T-helper 17 cell (primary cell): ENCODE results near the gene RPUSD1. TPM values are rescaled to one million over a fixed set of nuclear protein-coding genes. Genes with fewer than 3 reads are reported as not detected.
"Not testable (repeated sequence)": the region's sequence is repeated elsewhere in the genome, so short reads cannot be mapped to it uniquely, and the experiment has no call there.

Experiments
- ATAC-seq: fragments of 150-1000 bp; cut with Tn5 transposase; 2 replicates; pipeline ENCODE4 v1.10.0; 2021; ENCODE audit warnings: mild to moderate bottlenecking, moderate library complexity
- DNase-seq, 3 donors: peaks; one replicate each; pipeline versions ENCODE4 v3.0.0 to v3.0.0-alpha.2; 2020 to 2021
- H3K9me3 ChIP-seq: one replicate; pipeline ENCODE4 v1.7.0; 2013; ENCODE audit warnings: low read length, mild to moderate bottlenecking; ENCODE audit not compliant: control insufficient read depth, poor library complexity, severe bottlenecking
- H3K27ac Mint-ChIP-seq: one replicate; pipeline ENCODE4 v1.8.0; 2022; ENCODE audit warnings: mild to moderate bottlenecking, moderate library complexity, mixed read lengths
- H3K27me3 Mint-ChIP-seq: one replicate; pipeline ENCODE4 v1.8.0; 2022; ENCODE audit warnings: mixed read lengths
- H3K36me3 Mint-ChIP-seq: one replicate; pipeline ENCODE4 v1.8.0; 2022; ENCODE audit warnings: low read depth, mixed read lengths
- H3K4me1 Mint-ChIP-seq: one replicate; pipeline ENCODE4 v1.8.0; 2022; ENCODE audit warnings: mild to moderate bottlenecking, mixed read lengths
- H3K4me3 Mint-ChIP-seq: one replicate; pipeline ENCODE4 v1.8.0; 2022; ENCODE audit warnings: mild to moderate bottlenecking, moderate library complexity, mixed read lengths
- total RNA-seq, 4 donors: library from RNA in 2 of 4; stranded (reverse) in 2 of 4; gene quantifications; one replicate each; pipeline ENCODE4 v1.2.3 and lab custom pipeline; 2022 to 2026

Gene RPUSD1
- total RNA-seq, 2 donors from 2014 or later = 14.9 to 17.1 TPM

DNA sequence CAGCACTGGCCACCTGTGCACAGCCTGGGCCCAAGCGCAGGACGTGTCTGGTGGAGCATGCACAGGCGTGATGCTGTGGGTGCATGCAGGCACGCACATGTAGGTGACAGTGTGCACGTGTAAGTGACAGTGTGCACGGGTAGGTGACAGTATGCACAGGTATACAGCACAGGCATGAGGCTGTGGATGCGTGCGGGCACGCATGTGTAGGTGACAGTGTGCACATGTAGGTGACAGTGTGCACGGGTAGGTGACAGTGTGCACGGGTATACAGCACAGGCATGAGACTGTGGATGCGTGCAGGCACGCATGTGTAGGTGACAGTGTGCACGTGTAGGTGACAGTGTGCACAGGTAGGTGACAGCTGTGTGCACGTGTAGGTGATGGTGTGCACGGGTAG lies 7.9 kb downstream of the RPUSD1 start:
- Mint-ChIP-seq H3K36me3 (no peaks in the 10 kb centered on the region), H3K4me3 (no peak overlapping the region), H3K27ac (no peak overlapping the region), H3K27me3 (no peaks in the 10 kb centered on the region), H3K4me1 (peaks cover 7% of the 10 kb centered on the region)
- DNase-seq = no peak
- H3K9me3 ChIP-seq = no peaks in the 10 kb centered on the region
- no peak for ATAC-seq

DNA sequence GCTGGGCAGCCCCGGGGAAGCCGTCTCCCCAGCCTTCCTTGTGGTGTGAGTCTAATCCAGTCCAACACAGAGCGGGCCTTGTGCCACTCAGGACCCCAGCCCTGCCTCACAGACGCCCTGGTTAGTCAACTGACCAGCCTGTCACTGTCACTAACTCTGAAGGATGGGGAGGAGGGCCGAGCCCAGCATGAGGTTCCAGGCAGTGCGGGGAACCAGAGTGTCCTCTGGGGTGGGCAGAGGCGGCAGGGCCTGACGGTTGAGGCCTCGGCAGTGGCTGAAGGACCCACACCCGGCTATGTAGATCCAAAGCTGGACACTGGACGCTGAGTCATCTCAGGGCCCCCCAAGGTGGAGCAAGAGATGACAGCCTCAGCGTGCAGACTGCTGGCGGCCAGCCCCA lies 8.6 kb downstream of the RPUSD1 start:
- Mint-ChIP-seq H3K4me3 (no peak overlapping the region), H3K27me3 (no peaks in the 10 kb centered on the region), H3K4me1 (peaks cover 4% of the 10 kb centered on the region), H3K27ac (no peak overlapping the region), H3K36me3 (no peaks in the 10 kb centered on the region)
- no peak for ATAC-seq
- H3K9me3 ChIP-seq = no peaks in the 10 kb centered on the region
- no peak for DNase-seq

DNA sequence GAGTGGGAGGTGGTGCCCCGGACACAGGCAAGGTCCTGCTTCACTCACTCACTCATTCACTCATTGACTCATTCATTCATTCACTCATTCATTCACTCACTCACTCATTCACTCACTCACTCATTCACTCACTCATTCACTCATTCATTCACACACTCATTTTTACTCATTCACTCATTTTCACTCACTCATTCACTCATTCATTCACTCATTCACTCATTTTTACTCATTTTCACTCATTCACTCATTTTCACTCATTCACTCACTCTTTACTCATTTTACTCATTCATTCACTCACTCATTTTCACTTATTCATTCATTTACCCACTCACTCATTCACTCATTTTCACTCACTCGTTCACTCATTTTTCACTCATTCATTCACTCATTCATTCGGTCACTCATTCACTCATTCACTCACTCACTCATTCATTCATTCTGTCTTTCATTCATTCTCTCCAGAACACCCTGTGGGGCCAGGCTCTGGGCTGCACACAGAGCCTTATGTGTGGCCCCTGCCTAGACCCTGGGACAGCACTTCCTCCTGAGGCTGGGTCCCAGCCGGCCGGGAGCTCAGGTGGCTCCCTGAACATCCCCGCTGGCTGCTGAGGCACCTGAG lies 9.2 kb downstream of the RPUSD1 start:
- H3K27ac Mint-ChIP-seq = no peak overlapping the region
- ATAC-seq (no peak), DNase-seq (no peak)
- peaks cover 4% of the 10 kb centered on the region for H3K4me1 Mint-ChIP-seq
- H3K27me3 Mint-ChIP-seq = no peaks in the 10 kb centered on the region
- H3K36me3 Mint-ChIP-seq = no peaks in the 10 kb centered on the region
- H3K9me3 ChIP-seq = no peaks in the 10 kb centered on the region
- no peak overlapping the region for H3K4me3 Mint-ChIP-seq

DNA sequence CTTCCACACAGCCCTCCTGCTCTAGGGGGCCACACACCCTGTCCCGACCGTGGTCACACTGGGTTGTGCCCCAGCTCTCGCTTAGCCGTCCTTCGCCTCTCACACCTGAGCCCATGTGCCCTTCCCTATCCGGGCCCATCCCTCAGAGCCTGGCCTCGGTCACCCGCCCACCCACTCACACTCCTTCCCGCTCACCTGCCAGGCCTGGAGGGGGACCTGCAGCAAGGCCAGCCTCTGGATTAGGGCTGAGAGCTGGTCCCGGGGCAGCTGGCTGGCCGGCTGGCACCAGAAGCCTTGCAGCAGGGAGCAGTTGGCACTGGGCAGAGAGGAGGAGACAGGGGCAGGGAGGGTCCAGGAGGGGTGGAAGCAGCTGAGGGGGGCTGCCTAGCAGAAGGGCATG lies 9.7 kb downstream of the RPUSD1 start:
- DNase-seq = no peak

DNA sequence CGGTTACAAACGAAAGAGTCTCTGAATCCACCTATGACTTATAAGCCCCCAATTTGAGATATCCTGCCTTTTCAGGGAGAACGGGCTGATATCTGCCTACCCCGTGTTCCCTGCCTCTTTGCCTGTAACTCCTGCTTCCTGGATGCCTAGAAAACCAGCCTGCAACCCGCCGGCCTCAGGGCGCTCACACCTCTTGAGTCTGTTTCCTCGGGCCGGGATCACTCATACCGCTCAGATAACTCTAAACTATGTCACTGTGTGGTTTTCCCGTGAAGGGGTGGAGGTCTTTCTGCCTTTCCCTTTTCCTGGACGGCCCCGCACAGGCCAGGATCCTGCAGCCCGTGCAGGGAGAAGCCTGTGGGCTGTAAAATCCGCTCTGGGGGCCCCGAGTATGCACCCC lies 10.4 kb downstream of the RPUSD1 start:
- H3K27me3 Mint-ChIP-seq = no peaks in the 10 kb centered on the region

More for the DNA sequence above, 9.7 kb downstream of the RPUSD1 start:
- H3K36me3 Mint-ChIP-seq = no peaks in the 10 kb centered on the region
- no peak for ATAC-seq
- no peaks in the 10 kb centered on the region for H3K27me3 Mint-ChIP-seq
- no peak overlapping the region for H3K27ac Mint-ChIP-seq
- H3K9me3 ChIP-seq = no peaks in the 10 kb centered on the region
- H3K4me3 Mint-ChIP-seq = no peak overlapping the region
- H3K4me1 Mint-ChIP-seq = peaks cover 4% of the 10 kb centered on the region

DNA sequence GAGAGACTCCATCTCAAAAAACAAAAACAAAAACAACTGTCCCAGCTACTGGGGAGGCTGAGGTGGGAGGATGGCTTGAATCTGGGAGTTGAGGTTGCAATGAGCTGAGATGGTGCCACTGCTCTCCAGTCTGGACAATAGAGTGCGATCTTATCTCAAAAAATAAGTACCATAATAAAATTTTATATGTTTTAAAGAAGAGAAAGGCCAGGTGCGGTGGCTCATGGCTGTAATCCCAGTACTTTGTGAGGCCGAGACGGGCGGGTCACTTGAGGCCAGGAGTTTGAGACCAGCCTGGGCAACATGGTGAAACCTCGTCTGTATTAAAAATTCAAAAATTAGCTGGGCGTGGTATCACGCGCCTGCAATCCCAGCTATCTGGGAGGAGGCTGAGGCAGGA lies 11.4 kb downstream of the RPUSD1 start:
- ATAC-seq (no peak), DNase-seq (no peak)
- H3K9me3 ChIP-seq = no peaks in the 10 kb centered on the region
- peaks cover 4% of the 10 kb centered on the region for H3K4me1 Mint-ChIP-seq
- no peaks in the 10 kb centered on the region for H3K36me3 Mint-ChIP-seq
- H3K27me3 Mint-ChIP-seq = no peaks in the 10 kb centered on the region
- H3K4me3 Mint-ChIP-seq = no peak overlapping the region
- no peak overlapping the region for H3K27ac Mint-ChIP-seq

More for the DNA sequence above, 10.4 kb downstream of the RPUSD1 start:
- no peak overlapping the region for H3K27ac Mint-ChIP-seq
- H3K36me3 Mint-ChIP-seq = no peaks in the 10 kb centered on the region
- H3K4me3 Mint-ChIP-seq = no peak overlapping the region
- no peak for DNase-seq
- no peak for ATAC-seq
- no peaks in the 10 kb centered on the region for H3K9me3 ChIP-seq
- H3K4me1 Mint-ChIP-seq = peaks cover 4% of the 10 kb centered on the region

DNA sequence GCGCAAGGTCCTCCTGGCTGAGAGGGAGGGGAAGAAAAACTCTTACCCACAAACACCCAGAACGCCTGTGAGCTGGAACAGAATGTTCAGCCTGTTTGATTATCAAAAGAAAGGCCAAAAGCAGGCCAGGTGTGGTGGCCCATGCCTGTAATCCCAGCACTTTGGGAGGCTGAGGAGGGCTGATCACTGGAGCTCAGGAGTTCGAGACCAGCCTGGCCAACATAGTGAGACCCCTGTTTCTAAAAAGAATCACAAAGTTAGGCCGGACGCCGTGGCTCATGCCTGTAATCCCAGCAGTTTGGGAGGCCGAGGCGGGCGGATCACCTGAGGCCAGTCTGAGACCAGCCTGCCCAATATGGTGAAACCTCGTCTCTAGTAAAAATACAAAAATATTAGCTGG lies 11.9 kb downstream of the RPUSD1 start:
- not testable (repeated sequence) for H3K27ac Mint-ChIP-seq, H3K36me3 Mint-ChIP-seq, H3K27me3 Mint-ChIP-seq, H3K9me3 ChIP-seq, ATAC-seq, DNase-seq, H3K4me3 Mint-ChIP-seq, H3K4me1 Mint-ChIP-seq

DNA sequence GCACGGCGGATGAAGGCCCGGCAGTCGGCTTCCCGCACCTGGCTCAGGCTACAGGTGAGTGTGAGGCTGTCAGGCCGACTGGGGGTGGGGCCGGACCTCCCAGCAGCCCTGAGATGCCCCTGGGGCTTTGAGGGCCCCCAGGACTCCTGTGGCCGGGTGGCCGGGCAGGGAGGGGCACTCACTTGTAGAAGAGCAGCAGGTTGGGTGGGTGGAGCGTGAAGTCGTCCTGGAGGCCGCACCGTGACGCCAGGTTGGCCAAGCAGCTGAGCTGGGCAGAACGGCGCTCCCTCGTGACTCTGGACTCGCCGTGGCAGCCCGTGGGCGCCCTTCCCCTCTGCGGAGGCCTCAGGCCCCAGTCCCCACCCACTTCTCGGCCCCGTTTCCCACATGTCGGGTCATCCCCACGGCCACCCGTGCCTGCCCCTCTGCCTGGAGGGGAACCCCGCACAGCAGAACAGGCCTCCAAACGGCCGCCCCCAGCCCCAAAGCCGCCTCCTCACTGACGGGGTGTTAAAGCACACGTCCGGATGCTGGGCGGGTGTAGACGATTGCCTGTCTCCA lies 12.9 kb downstream of the RPUSD1 start:
- no peaks in the 10 kb centered on the region for H3K9me3 ChIP-seq
- Mint-ChIP-seq H3K36me3 (no peaks in the 10 kb centered on the region), H3K4me3 (no peak overlapping the region), H3K27ac (no peak overlapping the region), H3K4me1 (peaks cover 2% of the 10 kb centered on the region), H3K27me3 (peaks cover 7% of the 10 kb centered on the region)
- no peak for ATAC-seq
- no peak for DNase-seq

DNA sequence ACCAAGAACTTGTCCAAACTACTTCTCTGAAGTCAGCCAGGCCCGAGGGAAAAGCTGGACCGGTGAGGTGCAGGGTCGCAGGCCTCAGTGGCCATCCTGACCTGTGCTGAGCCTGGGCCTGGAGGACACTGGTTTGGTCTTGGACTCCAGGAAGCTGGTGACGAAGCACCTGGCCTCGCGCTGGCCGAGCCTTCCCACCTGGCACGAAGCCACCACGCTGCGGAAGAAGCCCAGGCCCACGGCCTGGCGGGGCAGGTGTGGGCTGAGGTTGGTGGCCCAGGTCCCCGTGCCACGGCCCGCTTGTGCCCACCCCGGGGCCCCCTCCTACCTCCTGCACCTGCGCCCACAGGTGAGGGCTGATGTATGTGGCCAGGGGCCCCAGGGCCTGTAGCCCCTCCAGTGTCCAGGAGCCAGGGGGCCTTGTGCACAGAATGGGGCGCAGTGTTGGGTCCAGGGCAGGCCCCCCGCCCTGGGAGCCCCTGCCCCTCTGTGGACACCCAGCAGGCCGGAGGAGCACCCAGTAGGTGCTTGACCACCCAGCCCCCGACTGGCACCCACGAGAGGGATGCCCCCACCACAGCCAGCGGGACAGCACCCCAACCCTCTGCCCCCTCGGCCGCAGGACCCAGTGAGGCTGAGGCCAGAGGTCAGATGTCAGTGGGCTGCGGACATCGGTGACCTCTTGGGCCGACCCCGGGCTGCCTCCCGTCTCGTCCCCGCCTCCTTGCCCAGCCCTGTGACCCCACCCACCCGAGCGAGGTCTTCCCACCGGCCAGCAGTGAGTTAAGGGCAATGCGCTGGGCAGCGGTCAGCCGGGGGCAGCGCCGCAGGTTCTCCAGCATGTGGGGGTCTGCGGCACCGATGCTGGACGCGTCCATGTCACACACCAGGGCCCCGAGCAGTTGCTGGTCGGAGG lies 13.8 kb downstream of the RPUSD1 start:
- Mint-ChIP-seq H3K4me1 (peaks cover 2% of the 10 kb centered on the region), H3K27ac (no peak overlapping the region), H3K27me3 (peaks cover 7% of the 10 kb centered on the region), H3K36me3 (no peaks in the 10 kb centered on the region), H3K4me3 (no peak overlapping the region)
- ATAC-seq (no peak), DNase-seq (no peak)
- H3K9me3 ChIP-seq = no peaks in the 10 kb centered on the region

DNA sequence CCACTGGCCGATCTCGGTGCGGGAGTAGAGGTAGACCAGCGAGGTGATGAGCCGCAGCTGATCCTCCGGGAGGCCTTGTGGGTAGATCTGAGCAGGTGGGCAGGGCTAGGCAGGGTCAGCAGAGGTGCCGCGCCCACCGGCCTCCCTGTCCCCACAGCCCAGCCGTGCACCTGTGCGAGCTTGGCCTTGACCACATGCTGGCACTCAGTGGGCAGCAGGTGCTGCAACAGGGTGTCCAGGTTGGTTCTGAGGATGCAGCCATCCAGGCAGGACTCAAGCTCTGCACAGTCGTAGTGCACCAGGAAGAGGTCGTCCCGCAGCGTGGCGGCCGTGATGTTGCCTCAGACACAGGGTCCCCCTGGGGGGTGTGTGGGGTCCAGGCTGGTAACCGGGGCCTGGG lies 15.2 kb downstream of the RPUSD1 start:
- Mint-ChIP-seq H3K36me3 (no peaks in the 10 kb centered on the region), H3K4me3 (no peak overlapping the region), H3K27me3 (peaks cover 7% of the 10 kb centered on the region), H3K27ac (no peak overlapping the region), H3K4me1 (peaks cover 2% of the 10 kb centered on the region)
- no peak for ATAC-seq
- H3K9me3 ChIP-seq = no peaks in the 10 kb centered on the region
- DNase-seq = no peak

DNA sequence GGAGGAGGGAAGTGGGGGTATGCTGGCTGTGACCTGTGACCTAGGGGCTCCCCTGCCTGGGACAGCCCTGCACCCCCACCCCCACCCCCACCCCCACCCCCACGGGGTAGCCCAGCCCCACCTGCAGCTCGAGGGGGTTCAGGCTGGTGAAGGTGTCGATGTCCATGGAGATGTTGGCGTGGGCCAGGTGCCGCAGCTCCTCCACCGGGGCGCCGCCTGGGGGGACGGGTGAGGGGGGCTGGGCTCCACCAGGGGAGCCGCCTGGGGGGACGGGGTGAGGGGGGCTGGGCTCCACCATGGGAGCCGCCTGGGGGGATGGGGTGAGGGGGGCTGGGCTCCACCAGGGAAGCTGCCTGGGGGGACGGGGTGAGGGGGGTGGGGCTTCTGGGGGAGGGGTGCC lies 17.8 kb downstream of the RPUSD1 start:
- Mint-ChIP-seq H3K27ac (no peak overlapping the region), H3K36me3 (no peaks in the 10 kb centered on the region), H3K27me3 (peaks cover 7% of the 10 kb centered on the region), H3K4me1 (no peaks in the 10 kb centered on the region), H3K4me3 (no peak overlapping the region)
- ATAC-seq (no peak), DNase-seq (no peak)
- H3K9me3 ChIP-seq = no peaks in the 10 kb centered on the region

DNA sequence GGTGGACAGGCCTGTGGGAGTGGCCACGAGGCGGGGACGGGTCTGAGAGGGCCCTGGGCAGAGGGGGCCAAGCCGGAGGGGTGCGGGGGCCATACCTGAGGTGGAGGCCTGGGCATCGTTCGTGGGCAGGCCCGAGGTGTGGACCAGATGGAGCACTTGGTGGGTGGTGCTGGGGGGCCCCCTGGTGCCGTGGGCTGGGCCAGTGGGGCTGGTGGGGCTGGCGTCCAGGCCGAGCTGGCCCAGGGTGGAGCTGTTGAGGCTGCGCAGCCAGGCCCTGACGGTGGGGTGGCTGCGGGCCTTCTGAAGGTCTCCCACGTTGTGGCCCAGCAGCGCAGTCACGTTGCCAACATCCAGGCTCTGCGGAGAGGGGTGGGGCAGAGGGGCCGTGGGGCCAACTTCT lies 18.2 kb downstream of the RPUSD1 start:
- Mint-ChIP-seq H3K36me3 (no peaks in the 10 kb centered on the region), H3K4me1 (no peaks in the 10 kb centered on the region), H3K27me3 (peaks cover 7% of the 10 kb centered on the region), H3K27ac (no peak overlapping the region), H3K4me3 (no peak overlapping the region)
- no peaks in the 10 kb centered on the region for H3K9me3 ChIP-seq
- ATAC-seq (no peak), DNase-seq (peak in 1 of 3 donors; percentile 11)

DNA sequence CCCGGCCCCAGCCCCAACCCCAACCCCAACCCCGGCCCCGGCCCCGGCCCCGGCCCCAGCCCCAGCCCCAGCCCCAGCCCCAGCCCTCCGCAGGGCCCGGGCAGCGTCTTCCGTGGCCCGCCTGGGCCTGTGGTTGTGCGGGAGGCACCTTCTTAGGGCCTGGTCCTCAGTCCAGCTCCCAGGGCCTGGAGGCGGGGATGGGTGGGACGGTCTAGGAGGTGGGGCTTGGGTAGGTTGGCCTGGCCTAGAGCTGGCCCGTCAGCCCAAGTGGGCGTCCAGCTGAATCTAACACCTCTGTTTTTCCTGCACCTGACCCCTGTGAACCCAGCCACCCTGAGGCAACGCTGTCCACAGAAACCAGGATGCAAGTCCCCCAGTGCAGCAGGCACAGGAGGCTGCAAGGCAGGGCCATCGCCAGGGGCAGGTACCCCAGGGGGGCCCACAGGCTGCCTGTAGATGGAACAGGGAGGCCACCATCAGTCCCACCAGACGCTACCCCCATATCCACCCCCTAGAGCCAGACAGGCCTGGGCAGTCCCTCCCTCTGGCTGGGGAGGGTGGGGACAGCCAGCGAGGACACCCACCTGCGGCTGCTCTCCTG lies 18.9 kb downstream of the RPUSD1 start:
- no peak for DNase-seq
- no peaks in the 10 kb centered on the region for H3K9me3 ChIP-seq
- no peak for ATAC-seq
- H3K27ac Mint-ChIP-seq = no peak overlapping the region
- H3K4me3 Mint-ChIP-seq = no peak overlapping the region
- H3K27me3 Mint-ChIP-seq = peaks cover 7% of the 10 kb centered on the region
- no peaks in the 10 kb centered on the region for H3K4me1 Mint-ChIP-seq
- no peaks in the 10 kb centered on the region for H3K36me3 Mint-ChIP-seq
